Right renal cortex interstitium (tissue), 3 donors: ENCODE data around the gene TNMD. TPM values are rescaled to one million over a fixed set of nuclear protein-coding genes. Genes with fewer than 3 reads are reported as not detected.

ENCODE experiments used
- DNase-seq, 3 donors: peaks; one replicate each; pipeline ENCODE4 v3.0.0-alpha.2; 2013; ENCODE audit warnings: low read depth in 3 of 3, low spot score in 2 of 3
- polyA plus RNA-seq, 3 donors: library from polyadenylated mRNA; unstranded; fragments of 120-200 nt; gene quantifications; one replicate each; pipeline ENCODE4 v1.2.1, GENCODE V29; 2013; ENCODE audit not compliant: insufficient read length in 3 of 3

Gene TNMD
- polyA plus RNA-seq, 3 donors, result 3.2 to 3.8 (median 3.4) TPM

- no peak for DNase-seq
Measured at GRCh38 chrX:100643956-100644860, 59.5 kb downstream of the TNMD start, which contains the start of gene SRPX2. Gene SRPX2, plus strand, starts transcription at chrX:100644199. Its CDS starts 2,124 bp downstream, at chrX:100646323.

DNA sequence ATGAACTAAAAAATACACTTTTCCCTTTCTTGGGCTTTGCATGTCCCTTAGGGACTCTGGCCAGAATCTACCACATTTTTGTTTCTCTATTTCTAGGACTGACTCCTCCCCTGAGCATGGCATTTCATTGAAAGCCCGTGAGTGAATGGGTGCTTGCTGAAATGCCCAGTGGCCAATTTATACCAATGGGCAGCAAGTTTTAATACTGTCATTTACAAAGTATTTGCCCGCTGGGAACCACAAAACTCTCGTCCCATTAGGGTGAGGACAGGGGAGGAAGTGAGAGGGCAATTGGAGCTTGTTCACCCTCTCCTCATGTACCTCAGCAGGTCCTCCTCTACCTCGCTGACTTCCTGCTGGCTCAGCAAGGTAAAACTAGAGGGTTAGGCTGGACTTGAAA, 60.4 kb downstream of the TNMD start:
- DNase-seq, result no peak

DNA sequence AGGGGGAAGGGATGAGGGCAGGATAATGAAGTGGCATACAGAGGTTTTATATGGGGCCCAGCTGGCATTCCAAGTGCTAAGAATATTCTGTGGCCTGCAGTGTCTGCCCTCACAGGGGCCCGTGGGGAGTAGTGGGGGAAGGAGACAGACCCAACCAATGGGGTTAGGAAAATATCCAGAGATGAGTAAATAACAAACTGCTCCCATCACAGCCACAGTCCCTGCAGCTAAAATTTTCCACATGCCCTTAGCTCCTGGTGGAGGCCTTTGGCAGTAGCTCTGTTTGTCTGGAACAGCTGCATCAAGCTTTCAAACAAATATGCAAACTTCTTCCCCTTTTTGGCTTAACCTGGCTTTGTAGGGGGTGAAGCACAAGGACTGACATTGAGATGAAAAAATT, 62.4 kb downstream of the TNMD start:
- no peak for DNase-seq

DNA sequence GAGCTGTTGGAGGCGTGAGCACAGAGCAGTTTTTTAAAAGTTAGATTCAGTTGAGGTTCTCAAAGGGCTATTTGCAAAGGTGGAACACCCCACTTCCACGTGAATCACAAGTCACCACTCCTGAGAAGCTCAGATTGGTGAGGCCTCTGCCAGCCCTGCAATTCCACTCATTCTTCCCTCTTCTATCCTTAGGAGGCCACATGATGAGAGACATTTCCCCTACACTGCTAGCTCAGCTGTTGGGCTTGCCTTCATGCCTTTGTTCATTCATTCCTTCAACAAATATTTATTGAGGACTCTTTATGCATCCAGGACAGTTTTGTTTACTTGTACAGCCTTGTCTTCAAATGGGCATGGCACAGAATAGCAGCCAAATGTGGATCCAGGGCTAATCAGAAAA, 63.0 kb downstream of the TNMD start:
- DNase-seq, result no peak

DNA sequence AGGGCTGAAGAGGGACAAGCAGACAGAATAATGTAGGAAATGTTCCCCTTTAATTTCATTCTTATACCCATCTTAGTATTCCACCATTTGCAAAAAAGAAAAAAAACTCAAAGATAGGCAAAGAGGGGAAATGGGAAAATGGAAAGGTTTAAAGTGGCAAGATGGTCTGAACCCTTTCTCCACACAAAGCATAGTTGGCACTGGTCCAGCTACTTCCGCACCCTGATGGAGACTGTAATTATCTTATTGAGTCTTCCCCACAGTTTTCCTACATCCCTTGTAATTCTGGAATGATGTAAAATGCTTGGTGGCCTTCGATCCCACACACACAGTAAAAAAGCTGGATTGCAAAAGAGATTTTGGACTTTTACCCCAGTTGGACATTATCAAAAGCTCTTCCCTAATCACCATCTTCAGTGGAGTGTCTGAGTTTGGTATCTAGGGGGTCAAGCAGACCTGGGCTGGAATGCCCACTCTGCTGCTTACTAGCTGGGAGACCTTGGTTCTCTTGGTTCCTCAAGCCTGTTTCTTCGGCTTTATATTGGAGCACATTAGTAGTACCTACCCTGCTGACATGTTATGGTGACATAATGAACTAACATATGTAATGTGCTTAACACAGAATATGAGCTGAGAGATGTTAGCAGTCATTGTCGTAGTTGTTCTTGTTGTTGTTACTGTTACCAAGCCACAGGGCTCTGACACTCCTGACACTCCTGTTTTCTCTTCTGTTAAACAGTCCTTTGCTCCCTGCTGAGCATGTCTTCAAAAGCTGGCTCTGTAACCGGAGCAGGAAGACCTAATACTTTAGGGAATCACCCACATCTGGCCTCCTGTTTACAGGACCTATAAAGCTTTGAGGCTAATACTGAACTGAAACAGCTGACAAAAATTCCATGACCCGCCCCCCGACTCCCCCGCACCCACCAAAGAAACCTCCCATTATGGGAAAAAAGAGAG, 64.0 kb downstream of the TNMD start:
- no peak for DNase-seq

Other genes with a start within 250 kb of the TNMD start
- gene PCDH19, start 174.7 kb upstream of the TNMD start, polyA plus RNA-seq, result 1 to 10 TPM; 1.9 to 2.6 (median 2.2) TPM
- gene TSPAN6, start 51.9 kb downstream of the TNMD start, polyA plus RNA-seq, result 100 to 1,000 TPM; 169 to 186 (median 173) TPM
- gene SRPX2, start 59.3 kb downstream of the TNMD start, polyA plus RNA-seq, result 10 to 100 TPM in 2 of 3 donors, 1 to 10 TPM in 1; 9.9 to 12.0 (median 10.8) TPM
- gene SYTL4, start 147.2 kb downstream of the TNMD start, polyA plus RNA-seq, result 10 to 100 TPM; 21.8 to 27.9 (median 24.9) TPM
- 10 to 100 TPM; 24.4 to 26.0 (median 24.6) TPM for gene CSTF2, start 235.5 kb downstream of the TNMD start, polyA plus RNA-seq